Measurements from ENCODE around the gene GMDS. TPM values are rescaled to one million over a fixed set of nuclear protein-coding genes. Genes with fewer than 3 reads are reported as not detected.
"Not testable (repeated sequence)": the region's sequence is repeated elsewhere in the genome, so short reads cannot be mapped to it uniquely, and the experiment has no call there.

Gene GMDS
- total and polyA plus RNA-seq, 11 donors, result 4.5 to 10.7 (median 7.0) TPM

DNA sequence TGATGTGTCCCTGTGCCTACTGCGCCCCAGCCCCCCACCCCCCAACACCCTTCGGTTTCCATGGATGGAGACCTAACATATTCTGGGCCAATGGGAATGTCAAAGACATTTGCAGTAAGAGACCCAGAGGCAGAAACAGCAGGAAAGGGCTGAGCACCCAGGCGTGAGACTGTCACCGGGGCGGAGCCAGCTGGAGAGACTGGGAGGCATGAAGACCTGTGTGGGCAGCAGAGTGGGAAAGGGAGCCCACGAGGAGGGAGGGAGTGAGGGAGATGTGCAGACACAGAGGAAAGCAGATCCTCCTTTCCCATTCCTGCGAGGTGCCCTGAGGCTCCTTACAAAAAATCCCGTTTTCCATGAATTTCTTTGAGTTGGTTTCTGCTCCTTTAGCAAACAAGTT, 485.5 kb downstream of the GMDS start:
- TF ChIP-seq POLR2A (IDR thresholded peaks at IDR 0.05), result no peak
- TF ChIP-seq, protein P1, sequence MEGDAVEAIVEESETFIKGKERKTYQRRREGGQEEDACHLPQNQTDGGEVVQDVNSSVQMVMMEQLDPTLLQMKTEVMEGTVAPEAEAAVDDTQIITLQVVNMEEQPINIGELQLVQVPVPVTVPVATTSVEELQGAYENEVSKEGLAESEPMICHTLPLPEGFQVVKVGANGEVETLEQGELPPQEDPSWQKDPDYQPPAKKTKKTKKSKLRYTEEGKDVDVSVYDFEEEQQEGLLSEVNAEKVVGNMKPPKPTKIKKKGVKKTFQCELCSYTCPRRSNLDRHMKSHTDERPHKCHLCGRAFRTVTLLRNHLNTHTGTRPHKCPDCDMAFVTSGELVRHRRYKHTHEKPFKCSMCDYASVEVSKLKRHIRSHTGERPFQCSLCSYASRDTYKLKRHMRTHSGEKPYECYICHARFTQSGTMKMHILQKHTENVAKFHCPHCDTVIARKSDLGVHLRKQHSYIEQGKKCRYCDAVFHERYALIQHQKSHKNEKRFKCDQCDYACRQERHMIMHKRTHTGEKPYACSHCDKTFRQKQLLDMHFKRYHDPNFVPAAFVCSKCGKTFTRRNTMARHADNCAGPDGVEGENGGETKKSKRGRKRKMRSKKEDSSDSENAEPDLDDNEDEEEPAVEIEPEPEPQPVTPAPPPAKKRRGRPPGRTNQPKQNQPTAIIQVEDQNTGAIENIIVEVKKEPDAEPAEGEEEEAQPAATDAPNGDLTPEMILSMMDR (IDR thresholded peaks at IDR 0.05), result no peak
- H3K27ac ChIP-seq, result no peak overlapping the region
- no peak for ATAC-seq
- peaks cover 0 to 1% (median 0%) of the 10 kb centered on the region in 12 donors for H3K4me1 ChIP-seq
- no peaks in the 10 kb centered on the region for H3K36me3 ChIP-seq
- intact Hi-C loops (cut with DNase I), result loop anchor here in 1 of 10 donors (5.0 kb wide), 1 partner anchor 148 kb away; no protein-coding TSS in a partner anchor
- 91 to 95% (median 93%) methylated on average over 8 of the region's 8 CpGs for WGBS, 4 donors
- H3K4me3 ChIP-seq, result no peak overlapping the region
- no peaks in the 10 kb centered on the region for H3K9me3 ChIP-seq
- no peak for DNase-seq
- H3K27me3 ChIP-seq, result no peaks in the 10 kb centered on the region

DNA sequence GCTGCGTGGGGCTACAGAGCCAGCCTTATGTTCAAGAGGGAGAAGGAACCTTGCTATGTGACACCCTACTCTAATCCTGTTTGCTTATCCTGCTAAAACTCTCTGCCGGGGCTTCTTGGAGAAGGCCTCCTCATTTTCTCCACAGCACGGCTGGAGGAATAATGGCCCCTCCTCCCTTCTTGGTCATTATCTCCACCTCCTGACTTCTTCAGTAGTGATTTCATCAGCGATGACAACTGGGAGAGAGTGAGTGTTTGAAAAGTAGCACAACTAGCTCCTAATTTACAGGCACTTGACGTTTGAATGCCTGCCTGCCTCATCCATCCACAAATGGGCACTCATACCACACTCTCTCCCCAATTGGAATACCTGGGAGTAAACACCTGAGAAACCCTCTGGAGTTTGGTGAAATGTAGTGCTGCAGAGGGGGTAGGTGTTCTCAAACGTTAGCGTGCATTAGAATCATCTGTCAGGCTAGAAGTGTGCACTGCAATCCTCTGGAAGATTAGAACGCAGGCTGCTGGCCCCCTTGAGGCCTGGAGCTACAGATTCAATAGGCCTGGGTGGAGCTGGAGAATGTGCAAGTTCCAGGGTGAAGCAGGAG, 487.2 kb downstream of the GMDS start:
- ATAC-seq, result no peak
- Histone ChIP-seq H3K27me3 (no peaks in the 10 kb centered on the region), H3K36me3 (no peaks in the 10 kb centered on the region), H3K9me3 (peaks cover 0 to 8% (median 0%) of the 10 kb centered on the region in 12 donors), H3K4me1 (no peaks in the 10 kb centered on the region), H3K27ac (no peak overlapping the region), H3K4me3 (no peak overlapping the region)
- WGBS, 4 donors, result 63 to 69% (median 63%) methylated on average over 8 of the region's 8 CpGs
- TF ChIP-seq, protein P1 (IDR thresholded peaks at IDR 0.05), result no peak
- no peak for TF ChIP-seq POLR2A (IDR thresholded peaks at IDR 0.05)
- no peak for DNase-seq
- intact Hi-C loops (cut with DNase I), result loop anchor here in 1 of 10 donors (5.0 kb wide), 1 partner anchor 146 kb away; no protein-coding TSS in a partner anchor

DNA sequence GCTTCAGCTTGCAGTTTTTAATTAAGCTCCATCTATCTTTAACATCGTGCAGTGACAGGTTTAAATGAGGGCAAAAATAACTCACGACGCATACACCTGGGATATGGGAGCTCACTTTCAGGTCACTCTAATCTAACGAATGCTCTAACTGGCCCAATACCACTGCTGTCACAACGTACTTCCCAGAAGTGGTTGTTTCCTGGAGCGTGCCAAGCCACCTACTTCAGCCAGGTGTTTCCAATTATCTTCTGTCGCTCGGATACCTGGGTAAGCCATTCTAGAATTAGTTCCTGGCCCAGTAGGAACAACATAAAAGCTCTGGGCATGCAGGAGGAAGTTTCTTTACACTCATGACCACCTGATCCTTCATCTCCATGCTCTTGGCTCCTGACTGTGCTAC, 488.3 kb downstream of the GMDS start:
- H3K36me3 ChIP-seq, result no peaks in the 10 kb centered on the region
- DNase-seq (no peak), ATAC-seq (no peak)
- peak overlapping the region in 2 of 12 donors; percentile 14 to 44 for H3K27ac ChIP-seq
- H3K4me1 ChIP-seq, result no peaks in the 10 kb centered on the region
- H3K27me3 ChIP-seq, result no peaks in the 10 kb centered on the region
- H3K9me3 ChIP-seq, result peaks cover 0 to 12% (median 0%) of the 10 kb centered on the region in 12 donors
- intact Hi-C loops (cut with DNase I), result loop anchor here in 1 of 10 donors (5.0 kb wide), 1 partner anchor 145 kb away; no protein-coding TSS in a partner anchor
- no peak overlapping the region for H3K4me3 ChIP-seq
- 78 to 79% (median 79%) methylated on average over 8 of the region's 8 CpGs for whole genome bisulfite sequencing, 4 donors
- TF ChIP-seq POLR2A (IDR thresholded peaks at IDR 0.05), result no peak
- TF ChIP-seq, protein P1 (IDR thresholded peaks at IDR 0.05), result no peak

DNA sequence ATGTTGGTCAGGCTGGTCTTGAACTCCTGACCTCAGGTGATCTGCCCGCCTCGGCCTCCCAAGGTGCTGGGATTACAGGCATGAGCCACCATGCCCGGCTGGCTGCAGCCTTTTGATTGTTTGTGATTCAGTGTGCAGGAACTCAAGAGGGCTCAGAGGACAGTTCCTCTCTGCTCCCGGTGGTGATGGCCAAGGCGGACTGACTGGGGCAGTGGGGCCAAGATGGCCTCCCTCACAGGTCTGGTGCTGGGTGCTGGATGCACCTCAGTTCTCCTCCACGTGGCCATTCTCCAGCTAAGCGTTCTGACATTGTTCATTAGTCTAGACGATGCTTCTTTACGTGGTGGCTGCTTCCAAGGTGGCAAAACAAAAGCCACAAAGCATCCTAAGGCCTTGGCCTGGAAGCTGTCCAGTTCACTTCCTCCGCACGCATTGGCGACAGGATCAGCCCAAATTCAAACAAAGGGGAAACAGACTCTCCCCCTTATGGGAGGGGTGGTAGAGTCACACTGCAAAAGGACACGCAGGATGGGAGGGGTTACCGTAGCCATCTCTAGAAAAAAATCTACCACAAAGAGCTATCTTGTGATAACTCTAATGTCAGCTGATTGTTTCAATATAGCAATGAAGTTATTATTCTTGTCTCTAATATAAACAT, 488.8 kb downstream of the GMDS start:
- Histone ChIP-seq H3K4me3 (no peak overlapping the region), H3K27me3 (no peaks in the 10 kb centered on the region), H3K4me1 (no peaks in the 10 kb centered on the region), H3K9me3 (peaks cover 0 to 15% (median 0%) of the 10 kb centered on the region in 12 donors), H3K27ac (peak overlapping the region in 3 of 12 donors; percentile 39 to 54 (median 44)), H3K36me3 (no peaks in the 10 kb centered on the region)
- WGBS, 4 donors, result 61 to 74% (median 71%) methylated on average over 14 of the region's 14 CpGs
- DNase-seq (peak in 4 of 5 donors; percentile 33 to 53 (median 40)), ATAC-seq (peak; percentile 42 to 93 (median 70))
- intact Hi-C loops (cut with DNase I), result loop anchor here in 1 of 10 donors (5.0 kb wide), 1 partner anchor 144 kb away; no protein-coding TSS in a partner anchor
- TF ChIP-seq POLR2A (IDR thresholded peaks at IDR 0.05), result no peak
- TF ChIP-seq, protein P1 (IDR thresholded peaks at IDR 0.05), result no peak

DNA sequence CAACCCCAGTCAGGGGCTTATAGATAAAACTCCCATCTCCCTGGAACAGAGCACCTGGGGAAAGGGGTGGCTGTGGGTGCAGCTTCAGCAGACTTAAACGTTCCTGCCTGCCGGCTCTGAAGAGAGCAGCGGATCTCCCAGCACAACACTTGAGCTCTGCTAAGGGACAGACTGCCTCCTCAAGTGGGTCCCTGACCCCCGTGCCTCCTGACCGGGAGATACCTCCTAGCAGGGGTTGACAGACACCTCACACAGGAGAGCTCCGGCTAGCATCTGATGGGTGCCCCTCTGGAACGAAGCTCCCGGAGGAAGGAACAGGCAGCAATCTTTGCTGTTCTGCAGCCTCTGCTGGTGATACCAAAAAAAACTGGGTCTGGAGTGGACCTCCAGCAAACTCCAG, 494.3 kb downstream of the GMDS start:
- H3K36me3 ChIP-seq; H3K4me3 ChIP-seq; intact Hi-C loops (cut with DNase I); H3K27ac ChIP-seq; H3K4me1 ChIP-seq; H3K27me3 ChIP-seq; DNase-seq; ATAC-seq: not testable (repeated sequence)
- 92 to 100% (median 95%) methylated on average over 2 to 8 of the region's 8 CpGs; no CpG with 5 or more reads in 1 of the 4 donors for WGBS, 4 donors
- peaks cover 0 to 21% (median 0%) of the 10 kb centered on the region in 12 donors for H3K9me3 ChIP-seq

Data from heart left ventricle (tissue), 16 donors.